ENCODE data around the gene CD74. TPM values are rescaled to one million over a fixed set of nuclear protein-coding genes. Genes with fewer than 3 reads are reported as not detected.
A peak's percentile ranks its signal among the peaks of the same experiment; 100 is the strongest.

Gene CD74
- total and polyA plus RNA-seq, 4 experiments from 2014 or later = 178 to 703 (median 238) TPM

DNA sequence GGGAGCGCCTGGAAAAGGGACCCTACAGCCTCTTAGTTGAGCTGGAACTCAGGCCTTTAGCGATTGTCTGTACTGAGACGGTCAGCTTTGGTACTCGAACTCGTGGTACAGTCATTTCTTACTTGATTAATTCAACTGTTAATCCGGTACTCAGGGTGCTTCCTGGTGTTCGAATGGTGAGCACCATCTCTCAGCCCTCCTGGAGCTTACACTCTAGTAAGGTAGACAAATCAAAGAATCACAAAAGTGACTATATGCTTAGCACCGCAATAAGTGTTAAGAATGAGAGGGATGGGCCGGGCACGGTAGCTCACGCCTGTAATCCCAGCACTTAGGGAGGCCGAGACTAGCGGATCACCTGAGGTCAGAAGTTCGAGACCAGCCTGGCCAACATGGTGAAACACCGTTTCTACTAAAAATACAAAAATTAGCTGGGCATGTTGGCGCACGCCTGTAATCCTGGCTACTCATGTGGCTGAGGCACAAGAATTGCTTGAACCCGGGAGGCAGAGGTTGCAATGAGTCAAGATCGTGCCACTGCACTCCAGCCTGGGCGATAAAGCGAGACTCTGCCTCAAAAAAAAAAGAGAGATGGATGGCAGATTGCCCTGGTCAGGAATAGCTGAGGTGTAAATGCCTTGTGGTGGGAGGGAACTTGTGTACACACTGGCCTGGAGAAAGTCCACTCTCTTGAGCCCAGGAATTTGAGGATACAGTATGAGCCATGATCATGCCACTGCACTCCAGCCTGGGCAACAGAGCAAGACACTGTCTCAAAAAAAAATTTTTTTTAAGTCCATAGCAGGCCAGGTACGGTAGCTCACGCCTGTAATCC is 54.2 kb downstream of the CD74 start:
- H3K36me3 ChIP-seq (ENCODE audit: insufficient read depth, low read length) = peaks cover 28% of the 10 kb centered on the region
- peak overlapping the region; percentile 32 to 90 (median 84) for H3K27ac Mint-ChIP-seq
- no peaks in the 10 kb centered on the region for H3K9me3 ChIP-seq (ENCODE audit: control insufficient read depth in 1 of 2, low read length in 2 of 2)
- peak overlapping the region; percentile 66 to 76 for H3K4me3 ChIP-seq (ENCODE audit: low read length in 2 of 2)
- peaks cover 0 to 1% of the 10 kb centered on the region in 2 donors for H3K27me3 Mint-ChIP-seq
- peak in 1 of 5 donors; percentile 10 for DNase-seq
- intact Hi-C loops (cut with micrococcal nuclease) = no loop called here
- peaks cover 0 to 3% (median 0%) of the 10 kb centered on the region in 8 donors for H3K9me3 Mint-ChIP-seq
- H3K27ac ChIP-seq (ENCODE audit: low read depth, low read length) = peak overlapping the region; percentile 70
- H3K4me1 Mint-ChIP-seq = peaks cover 34 to 65% (median 45%) of the 10 kb centered on the region in 4 donors
- H3K36me3 Mint-ChIP-seq = peaks cover 24 to 36% of the 10 kb centered on the region in 2 donors
- H3K4me1 ChIP-seq (ENCODE audit: insufficient read depth, low read length) = peaks cover 28% of the 10 kb centered on the region
- POLR2A ChIA-PET (ENCODE audit: partially characterized antibody) = interaction anchor here (1.3 to 2.3 kb wide), 6 partner anchors 18 to 342 kb away, joined by 3 to 9 read pairs (median 4); partner anchors contain the start of genes CD74, RBM22 and RPS14
- peak overlapping the region; percentile 88 to 93 (median 90) for H3K4me3 Mint-ChIP-seq
- no peaks in the 10 kb centered on the region for H3K27me3 ChIP-seq (ENCODE audit: insufficient read depth, low read length)
- CTCF ChIA-PET (ENCODE audit: partially characterized antibody) = interaction anchor here (1.1 to 1.7 kb wide), 3 partner anchors 8 to 100 kb away, joined by 4 to 7 read pairs (median 5); partner anchors contain the start of gene RPS14

GRCh38 chr5:150357326-150358260 is 55.1 kb downstream of the CD74 start, which contains the start of gene TCOF1:
Gene TCOF1 (plus strand): TSS chr5:150357697. CDS start chr5:150357747, 50 bp downstream.
- intact Hi-C loops (cut with micrococcal nuclease) = loop anchor here (1.0 kb wide), 6 partner anchors 55 to 1414 kb away; partner anchors contain the start of genes CD74, G3BP1, HMGXB3 and RBM22
- H3K36me3 Mint-ChIP-seq = peaks cover 17 to 28% of the 10 kb centered on the region in 2 donors
- H3K4me3 Mint-ChIP-seq = peak within 1 kb of the TSS; percentile 88 to 93 (median 91)
- H3K4me1 Mint-ChIP-seq = peaks cover 30 to 59% (median 41%) of the 10 kb centered on the region in 4 donors
- H3K27me3 ChIP-seq (ENCODE audit: insufficient read depth, low read length) = no peaks in the 10 kb centered on the region
- H3K27me3 Mint-ChIP-seq = peaks cover 0 to 1% of the 10 kb centered on the region in 2 donors
- H3K4me1 ChIP-seq (ENCODE audit: insufficient read depth, low read length) = peaks cover 28% of the 10 kb centered on the region
- peaks cover 19% of the 10 kb centered on the region for H3K36me3 ChIP-seq (ENCODE audit: insufficient read depth, low read length)
- peak within 1 kb of the TSS; percentile 68 to 98 (median 94) for H3K27ac Mint-ChIP-seq
- peaks cover 0 to 3% (median 0%) of the 10 kb centered on the region in 8 donors for H3K9me3 Mint-ChIP-seq
- peak within 1 kb of the TSS; percentile 70 for H3K27ac ChIP-seq (ENCODE audit: low read depth, low read length)
- ChIA-PET POLR2A (ENCODE audit: partially characterized antibody) (interaction anchor here (1.3 to 2.3 kb wide), 7 partner anchors 19 to 343 kb away, joined by 3 to 9 read pairs (median 5); partner anchors contain the start of genes CD74, RBM22 and RPS14), CTCF (ENCODE audit: partially characterized antibody) (interaction anchor here (1.6 to 1.7 kb wide), 2 partner anchors 93 to 101 kb away, joined by 5 to 7 read pairs; partner anchors contain the start of gene RPS14)
- DNase-seq = peak; percentile 94 to 97 (median 96)
- no peaks in the 10 kb centered on the region for H3K9me3 ChIP-seq (ENCODE audit: control insufficient read depth in 1 of 2, low read length in 2 of 2)
- peak within 1 kb of the TSS; percentile 66 to 76 for H3K4me3 ChIP-seq (ENCODE audit: low read length in 2 of 2)

DNA sequence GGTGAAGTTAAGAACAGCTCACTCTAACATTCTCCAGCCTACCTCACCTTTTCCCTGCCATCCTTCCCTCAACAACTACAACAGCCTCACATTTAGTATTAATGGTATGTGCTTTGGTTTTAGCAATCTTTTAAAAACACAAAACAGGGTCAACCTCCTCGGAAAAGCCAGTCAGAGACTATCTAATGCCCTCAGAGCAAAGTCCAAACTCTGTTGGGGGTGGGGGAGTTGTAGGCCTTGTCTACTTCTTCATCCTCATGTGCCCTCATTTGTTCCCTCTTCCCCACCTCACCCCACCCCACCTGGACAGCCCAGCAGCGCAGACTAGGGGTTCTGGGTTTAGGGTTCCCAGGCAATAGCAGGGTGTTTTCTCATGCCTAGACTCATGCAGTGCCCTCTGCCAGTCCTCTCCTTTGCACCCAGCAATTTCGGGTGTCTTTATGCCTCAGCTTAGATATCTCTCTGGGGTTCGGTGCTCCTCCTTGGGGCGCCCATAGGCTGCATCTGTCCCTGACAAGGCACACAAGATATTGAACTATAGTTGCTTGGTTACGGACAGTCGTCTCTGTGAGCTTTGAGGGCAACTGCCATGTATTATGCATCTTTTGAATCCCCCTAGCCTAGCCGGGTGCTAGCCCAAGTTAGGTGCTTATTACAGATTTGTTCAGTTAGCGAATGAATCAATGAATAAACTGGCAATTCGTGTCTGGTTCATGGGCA is 56.0 kb downstream of the CD74 start:
- intact Hi-C loops (cut with micrococcal nuclease) = loop anchor here (1.0 kb wide), 6 partner anchors 56 to 1415 kb away; partner anchors contain the start of genes CD74, G3BP1, HMGXB3 and RBM22
- no peak for DNase-seq
- H3K9me3 ChIP-seq (ENCODE audit: control insufficient read depth in 1 of 2, low read length in 2 of 2) = no peaks in the 10 kb centered on the region
- peak overlapping the region; percentile 25 to 66 for H3K4me3 ChIP-seq (ENCODE audit: low read length in 2 of 2)
- peaks cover 10% of the 10 kb centered on the region for H3K36me3 ChIP-seq (ENCODE audit: insufficient read depth, low read length)
- peaks cover 25 to 52% (median 35%) of the 10 kb centered on the region in 4 donors for H3K4me1 Mint-ChIP-seq
- H3K36me3 Mint-ChIP-seq = peaks cover 10 to 20% of the 10 kb centered on the region in 2 donors
- peaks cover 0 to 1% of the 10 kb centered on the region in 2 donors for H3K27me3 Mint-ChIP-seq
- peak overlapping the region; percentile 70 for H3K27ac ChIP-seq (ENCODE audit: low read depth, low read length)
- H3K4me1 ChIP-seq (ENCODE audit: insufficient read depth, low read length) = peaks cover 28% of the 10 kb centered on the region
- H3K27me3 ChIP-seq (ENCODE audit: insufficient read depth, low read length) = no peaks in the 10 kb centered on the region
- peaks cover 0 to 3% (median 0%) of the 10 kb centered on the region in 8 donors for H3K9me3 Mint-ChIP-seq
- H3K4me3 Mint-ChIP-seq = peak overlapping the region; percentile 88 to 93 (median 91)
- CTCF ChIA-PET (ENCODE audit: partially characterized antibody) = no interaction called here
- H3K27ac Mint-ChIP-seq = peak overlapping the region; percentile 68 to 98 (median 94)
- POLR2A ChIA-PET (ENCODE audit: partially characterized antibody) = interaction anchor here (1.3 to 2.3 kb wide), 6 partner anchors 20 to 344 kb away, joined by 3 to 9 read pairs (median 6); partner anchors contain the start of genes RBM22 and RPS14

DNA sequence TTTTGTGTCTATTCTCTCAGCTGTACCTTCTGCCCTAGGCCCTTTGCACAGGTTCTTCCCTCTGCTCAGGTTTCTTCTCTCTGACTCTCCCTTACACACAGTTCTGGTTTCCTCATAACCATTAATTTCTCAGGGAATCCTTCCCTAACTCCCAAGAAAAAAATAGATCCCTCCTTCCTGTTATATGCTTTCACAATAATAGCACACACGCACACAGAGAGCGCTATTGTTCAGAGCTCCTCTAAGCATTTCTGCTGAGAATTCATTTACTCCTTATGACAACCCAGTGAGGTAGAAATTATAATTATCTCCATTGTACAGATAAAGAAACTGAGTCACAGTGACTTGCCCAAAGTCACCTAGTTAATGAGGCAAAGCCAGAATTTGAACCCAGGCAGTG is 56.9 kb downstream of the CD74 start:
- H3K4me1 ChIP-seq (ENCODE audit: insufficient read depth, low read length) = peaks cover 36% of the 10 kb centered on the region
- no peak overlapping the region for H3K27ac ChIP-seq (ENCODE audit: low read depth, low read length)
- Mint-ChIP-seq H3K4me3 (peak overlapping the region in 1 of 8 donors; percentile 23), H3K4me1 (peaks cover 20 to 46% (median 34%) of the 10 kb centered on the region in 4 donors), H3K27me3 (peaks cover 0 to 1% of the 10 kb centered on the region in 2 donors), H3K27ac (peak overlapping the region in 1 of 7 donors; percentile 64), H3K36me3 (peaks cover under 1 to 12% of the 10 kb centered on the region in 2 donors), H3K9me3 (peaks cover 0 to 4% (median 0%) of the 10 kb centered on the region in 8 donors)
- ChIA-PET CTCF (ENCODE audit: partially characterized antibody) (no interaction called here), POLR2A (ENCODE audit: partially characterized antibody) (interaction anchor here (1.9 kb wide), 1 partner anchor 94 kb away, joined by 9 read pairs; no protein-coding TSS in a partner anchor)
- no peaks in the 10 kb centered on the region for H3K27me3 ChIP-seq (ENCODE audit: insufficient read depth, low read length)
- intact Hi-C loops (cut with micrococcal nuclease) = no loop called here
- H3K9me3 ChIP-seq (ENCODE audit: control insufficient read depth in 1 of 2, low read length in 2 of 2) = no peaks in the 10 kb centered on the region
- no peak for DNase-seq
- H3K36me3 ChIP-seq (ENCODE audit: insufficient read depth, low read length) = peaks cover under 1% of the 10 kb centered on the region
- H3K4me3 ChIP-seq (ENCODE audit: low read length in 2 of 2) = no peak overlapping the region

- H3K27ac Mint-ChIP-seq = peak overlapping the region in 1 of 7 donors; percentile 29
- H3K27me3 Mint-ChIP-seq = peaks cover 0 to 1% of the 10 kb centered on the region in 2 donors
- no peak for DNase-seq
- CTCF ChIA-PET (ENCODE audit: partially characterized antibody) = no interaction called here
- H3K4me1 Mint-ChIP-seq = peaks cover 10 to 28% (median 18%) of the 10 kb centered on the region in 4 donors
- Histone ChIP-seq H3K27me3 (ENCODE audit: insufficient read depth, low read length) (no peaks in the 10 kb centered on the region), H3K9me3 (ENCODE audit: control insufficient read depth in 1 of 2, low read length in 2 of 2) (no peaks in the 10 kb centered on the region), H3K4me3 (ENCODE audit: low read length in 2 of 2) (no peak overlapping the region), H3K36me3 (ENCODE audit: insufficient read depth, low read length) (no peaks in the 10 kb centered on the region), H3K27ac (ENCODE audit: low read depth, low read length) (no peak overlapping the region), H3K4me1 (ENCODE audit: insufficient read depth, low read length) (peaks cover 21% of the 10 kb centered on the region)
- intact Hi-C loops (cut with micrococcal nuclease) = no loop called here
- POLR2A ChIA-PET (ENCODE audit: partially characterized antibody) = no interaction called here
- H3K4me3 Mint-ChIP-seq = no peak overlapping the region
- peaks cover 0 to 4% (median 0%) of the 10 kb centered on the region in 8 donors for H3K9me3 Mint-ChIP-seq
- no peaks in the 10 kb centered on the region for H3K36me3 Mint-ChIP-seq
Observed at GRCh38 chr5:150353032-150353675, 59.6 kb downstream of the CD74 start.

Data from CD4-positive, alpha-beta memory T cell (primary cell).